Measurements from ENCODE around the gene FBXL7. TPM values are rescaled to one million over a fixed set of nuclear protein-coding genes. Genes with fewer than 3 reads are reported as not detected.

Gene FBXL7
- total RNA-seq, 2 donors from 2014 or later, result 21.1 to 31.7 TPM

DNA sequence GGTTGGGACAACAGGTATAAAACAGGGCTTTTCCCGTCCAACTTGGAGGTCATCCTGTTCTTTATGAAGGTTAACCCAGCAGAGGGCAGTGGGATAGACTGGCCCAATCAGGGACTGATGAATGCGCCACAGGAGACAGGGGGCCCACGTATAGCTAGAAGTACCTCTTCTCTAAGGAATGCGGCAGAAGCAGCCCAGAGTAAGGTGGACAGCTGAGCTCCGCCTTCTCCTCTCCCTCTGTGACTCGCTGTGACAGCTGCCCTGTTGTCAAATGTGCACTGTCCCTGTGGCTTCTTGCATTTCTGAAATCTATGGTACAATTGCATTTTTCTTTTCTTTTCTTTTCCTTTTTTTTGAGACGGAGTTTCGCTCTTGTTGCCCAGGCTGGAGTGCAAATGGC, 306.6 kb downstream of the FBXL7 start:
- ATAC-seq (ENCODE audit: insufficient number of reproducible peaks, low FRiP score, low read depth), result no peak
- Histone ChIP-seq H3K36me3 (no peaks in the 10 kb centered on the region), H3K27ac (no peak overlapping the region), H3K4me1 (ENCODE audit: control insufficient read depth in 1 of 2, low read depth in 2 of 2) (peaks cover 6 to 21% of the 10 kb centered on the region in 2 donors), H3K27me3 (replicated peaks; ENCODE audit: insufficient read depth) (no peaks in the 10 kb centered on the region), H3K4me3 (no peak overlapping the region), H3K9me3 (no peaks in the 10 kb centered on the region)
- TF ChIP-seq, protein P1, sequence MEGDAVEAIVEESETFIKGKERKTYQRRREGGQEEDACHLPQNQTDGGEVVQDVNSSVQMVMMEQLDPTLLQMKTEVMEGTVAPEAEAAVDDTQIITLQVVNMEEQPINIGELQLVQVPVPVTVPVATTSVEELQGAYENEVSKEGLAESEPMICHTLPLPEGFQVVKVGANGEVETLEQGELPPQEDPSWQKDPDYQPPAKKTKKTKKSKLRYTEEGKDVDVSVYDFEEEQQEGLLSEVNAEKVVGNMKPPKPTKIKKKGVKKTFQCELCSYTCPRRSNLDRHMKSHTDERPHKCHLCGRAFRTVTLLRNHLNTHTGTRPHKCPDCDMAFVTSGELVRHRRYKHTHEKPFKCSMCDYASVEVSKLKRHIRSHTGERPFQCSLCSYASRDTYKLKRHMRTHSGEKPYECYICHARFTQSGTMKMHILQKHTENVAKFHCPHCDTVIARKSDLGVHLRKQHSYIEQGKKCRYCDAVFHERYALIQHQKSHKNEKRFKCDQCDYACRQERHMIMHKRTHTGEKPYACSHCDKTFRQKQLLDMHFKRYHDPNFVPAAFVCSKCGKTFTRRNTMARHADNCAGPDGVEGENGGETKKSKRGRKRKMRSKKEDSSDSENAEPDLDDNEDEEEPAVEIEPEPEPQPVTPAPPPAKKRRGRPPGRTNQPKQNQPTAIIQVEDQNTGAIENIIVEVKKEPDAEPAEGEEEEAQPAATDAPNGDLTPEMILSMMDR (IDR thresholded peaks at IDR 0.05), result no peak
- DNase-seq (ENCODE audit: low spot score), result no peak

DNA sequence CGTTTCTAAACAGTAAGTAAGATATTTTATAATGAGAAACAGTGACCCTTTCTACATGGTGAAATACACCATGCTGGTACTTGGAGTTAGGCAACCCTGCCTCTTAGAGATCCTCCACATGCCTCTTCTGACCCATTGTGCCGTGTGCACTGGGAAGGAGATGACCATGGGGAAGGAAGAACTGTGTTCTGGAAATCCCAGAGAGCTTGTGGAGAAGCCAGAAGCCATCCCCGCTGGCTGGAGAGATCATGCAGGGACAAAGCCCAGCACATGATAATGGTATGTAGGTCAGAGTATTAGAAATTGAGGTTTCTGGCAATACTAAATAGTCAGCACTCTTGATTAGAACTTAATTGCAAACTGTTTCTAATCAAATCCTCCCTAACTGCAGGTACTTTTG, 307.3 kb downstream of the FBXL7 start:
- no peak overlapping the region for H3K27ac ChIP-seq

DNA sequence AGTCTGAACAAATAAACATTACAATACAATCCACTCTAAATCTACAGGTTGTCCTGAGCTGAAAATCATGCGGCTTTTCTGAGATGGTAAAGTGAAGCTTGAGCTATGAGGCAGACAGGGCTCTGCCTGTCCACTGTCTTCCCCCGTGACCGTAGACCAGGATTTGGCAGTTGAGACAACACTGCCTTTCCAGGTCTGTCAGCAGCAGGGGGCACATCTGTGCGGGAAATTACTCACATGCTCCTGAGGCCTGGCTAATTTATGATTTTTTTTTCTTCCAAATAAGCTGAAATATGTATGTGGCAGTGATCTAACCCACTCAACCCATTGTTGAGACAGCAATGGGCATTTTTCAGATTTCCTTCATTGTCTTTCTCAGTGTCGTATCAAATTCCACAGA, 307.9 kb downstream of the FBXL7 start:
- Histone ChIP-seq H3K9me3 (no peaks in the 10 kb centered on the region), H3K4me3 (no peak overlapping the region), H3K27me3 (replicated peaks; ENCODE audit: insufficient read depth) (no peaks in the 10 kb centered on the region), H3K36me3 (no peaks in the 10 kb centered on the region), H3K27ac (no peak overlapping the region), H3K4me1 (ENCODE audit: control insufficient read depth in 1 of 2, low read depth in 2 of 2) (peaks cover 6 to 21% of the 10 kb centered on the region in 2 donors)
- no peak for ATAC-seq (ENCODE audit: insufficient number of reproducible peaks, low FRiP score, low read depth)
- no peak for DNase-seq (ENCODE audit: low spot score)
- TF ChIP-seq, protein P1 (IDR thresholded peaks at IDR 0.05), result no peak

More for the DNA sequence above, 307.3 kb downstream of the FBXL7 start:
- Histone ChIP-seq H3K9me3 (no peaks in the 10 kb centered on the region), H3K4me3 (no peak overlapping the region), H3K36me3 (no peaks in the 10 kb centered on the region), H3K4me1 (ENCODE audit: control insufficient read depth in 1 of 2, low read depth in 2 of 2) (peaks cover 6 to 21% of the 10 kb centered on the region in 2 donors), H3K27me3 (replicated peaks; ENCODE audit: insufficient read depth) (no peaks in the 10 kb centered on the region)
- TF ChIP-seq, protein P1 (IDR thresholded peaks at IDR 0.05), result no peak
- ATAC-seq (ENCODE audit: insufficient number of reproducible peaks, low FRiP score, low read depth) (no peak), DNase-seq (ENCODE audit: low spot score) (no peak)

DNA sequence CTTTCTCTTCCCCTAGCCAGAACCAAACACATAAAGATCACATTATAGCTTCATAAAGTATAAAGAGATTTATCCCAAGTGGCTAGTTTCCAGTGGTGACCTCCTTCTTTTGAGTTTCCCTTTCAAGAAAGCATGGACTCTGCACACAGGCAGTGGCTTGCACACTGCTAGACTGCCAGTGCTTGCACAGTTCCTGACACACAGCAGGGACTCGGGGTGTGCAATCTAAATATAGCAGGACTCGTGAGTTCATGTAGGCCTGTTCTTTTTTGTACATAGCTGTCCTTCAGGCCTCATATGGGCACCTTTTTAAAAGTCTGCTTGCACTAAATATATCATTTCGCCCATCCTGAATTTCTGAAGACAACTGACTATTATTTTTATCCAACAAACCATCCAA, 308.6 kb downstream of the FBXL7 start:
- Histone ChIP-seq H3K27ac (no peak overlapping the region), H3K27me3 (replicated peaks; ENCODE audit: insufficient read depth) (no peaks in the 10 kb centered on the region), H3K4me3 (no peak overlapping the region), H3K4me1 (ENCODE audit: control insufficient read depth in 1 of 2, low read depth in 2 of 2) (peaks cover 6 to 21% of the 10 kb centered on the region in 2 donors), H3K9me3 (no peaks in the 10 kb centered on the region), H3K36me3 (no peaks in the 10 kb centered on the region)
- DNase-seq (ENCODE audit: low spot score) (no peak), ATAC-seq (ENCODE audit: insufficient number of reproducible peaks, low FRiP score, low read depth) (no peak)
- TF ChIP-seq, protein P1 (IDR thresholded peaks at IDR 0.05), result no peak

DNA sequence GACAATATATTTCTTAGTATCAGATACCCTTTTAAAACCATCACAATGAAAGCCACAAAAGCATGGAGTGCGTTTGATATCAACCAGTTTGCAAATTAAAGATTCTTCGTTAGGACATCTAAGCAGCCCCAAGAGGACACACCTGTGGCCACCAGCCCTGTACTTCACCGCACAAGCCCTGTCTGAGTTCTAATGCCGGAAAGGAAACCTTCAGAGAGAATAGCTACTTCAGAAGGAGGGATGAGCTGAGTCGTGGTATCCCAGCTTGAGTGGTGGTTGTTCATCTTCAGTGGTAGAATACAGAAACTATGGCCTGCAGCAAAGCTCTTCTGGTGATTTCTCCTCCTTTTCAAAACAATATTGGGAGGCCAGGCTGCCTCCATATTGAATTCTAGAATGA, 319.6 kb downstream of the FBXL7 start:
- peaks cover 3 to 11% of the 10 kb centered on the region in 2 donors for H3K4me1 ChIP-seq (ENCODE audit: control insufficient read depth in 1 of 2, low read depth in 2 of 2)
- TF ChIP-seq, protein P1 (IDR thresholded peaks at IDR 0.05), result no peak
- H3K4me3 ChIP-seq, result no peak overlapping the region
- no peaks in the 10 kb centered on the region for H3K9me3 ChIP-seq
- no peak overlapping the region for H3K27ac ChIP-seq
- no peaks in the 10 kb centered on the region for H3K27me3 ChIP-seq (replicated peaks; ENCODE audit: insufficient read depth)
- ATAC-seq (ENCODE audit: insufficient number of reproducible peaks, low FRiP score, low read depth) (no peak), DNase-seq (ENCODE audit: low spot score) (no peak)
- no peaks in the 10 kb centered on the region for H3K36me3 ChIP-seq

All from thoracic aorta (tissue), 2 donors.